H1 (cell line): Measurements from ENCODE around the gene CDRT4. TPM values are rescaled to one million over a fixed set of nuclear protein-coding genes. Genes with fewer than 3 reads are reported as not detected.

Source experiments
- EZH2 ChIP-seq: fragments of 200-600 bp; sonication (generic); IDR thresholded peaks from 2 replicates; pipeline ENCODE4 v1.7.1; 2012; ENCODE audit warnings: low read depth, mild to moderate bottlenecking, moderate library complexity, low read length, inconsistent platforms; ENCODE audit not compliant: severe bottlenecking
- GTF2F1 ChIP-seq: IDR thresholded peaks from 2 replicates; pipeline ENCODE4 v1.6.1; 2012; ENCODE audit warnings: low read depth, low read length, improper control_type of control experiment, borderline replicate concordance
- HDAC2 ChIP-seq, 2 experiments: fragments of 300-600 bp in 1 of 2; sonication (generic) in 1 of 2; IDR thresholded peaks; 2 replicates each; pipeline ENCODE4 v1.6.1; 2011 to 2012; ENCODE audit warnings: low read depth in 2 of 2, low read length in 2 of 2, mild to moderate bottlenecking in 2 of 2, moderate library complexity in 2 of 2, borderline replicate concordance in 1 of 2, inconsistent platforms in 1 of 2
- HDAC6 ChIP-seq: IDR thresholded peaks from one replicate; pipeline ENCODE4 v1.7.1; 2012; ENCODE audit warnings: low read depth, mild to moderate bottlenecking, inconsistent platforms, low read length, moderate library complexity
- JUN ChIP-seq: IDR thresholded peaks from 2 replicates; pipeline ENCODE4 v1.6.1; 2011; ENCODE audit warnings: low read depth, mild to moderate bottlenecking, improper control_type of control experiment, low read length
- PHF8 ChIP-seq: fragments of 200-600 bp; sonication (generic); conservative IDR thresholded peaks from 2 replicates; pipeline ENCODE4 v1.7.1; 2012; ENCODE audit warnings: low read depth, mild to moderate bottlenecking, inconsistent platforms, low read length, moderate library complexity
- SAP30 ChIP-seq: fragments of 300-600 bp; sonication (generic); IDR thresholded peaks from 2 replicates; pipeline ENCODE4 v1.7.1; 2012; ENCODE audit warnings: low read length, moderate library complexity, mild to moderate bottlenecking, inconsistent platforms; ENCODE audit not compliant: insufficient read depth, insufficient replicate concordance
- SIX5 ChIP-seq: IDR thresholded peaks from 2 replicates; pipeline ENCODE4 v1.6.1; 2011; ENCODE audit warnings: mild to moderate bottlenecking, low read depth, low read length
- SRF ChIP-seq: IDR thresholded peaks from 2 replicates; pipeline ENCODE4 v1.6.1; 2011; ENCODE audit warnings: mild to moderate bottlenecking, low read depth, low read length, moderate library complexity
- SUZ12 ChIP-seq: fragments of 200-600 bp; sonication (generic); IDR thresholded peaks from 2 replicates; pipeline ENCODE4 v1.6.1; 2012; ENCODE audit warnings: mild to moderate bottlenecking, inconsistent platforms, low read length, moderate library complexity, mixed read lengths
- polyA plus RNA-seq, 7 experiments: library from polyadenylated mRNA; depleted of rRNA in 3 of 7; stranded (reverse) in 5 of 7; unstranded in 2 of 7; fragments of >200 nt in 5 of 7; fragments of 200-250 nt in 2 of 7; gene quantifications; 1 replicate in 5 of 7; 2 replicates in 1 of 7; 4 replicates in 1 of 7; pipeline versions ENCODE4 v1.2.1 to v1.2.3, GENCODE V29; 2011 to 2013; ENCODE audit warnings: missing spikeins in 2 of 7, mixed read lengths in 2 of 7
- total RNA-seq: library from RNA; stranded (reverse); fragmentation: NEBNext Ultra II Directional; extraction: Animal tissue kit (Norgen Biotek cat#: 25700); gene quantifications from 2 replicates; pipeline ENCODE4 v1.2.1, GENCODE V29; 2021

CDRT4 gene
- total and polyA plus RNA-seq, 2 of the 8 experiments (the other 6 are each of a cell fraction or from before 2014, with no cell fraction given): 2.6 to 5.6 TPM

- TF ChIP-seq HDAC6 (no peak), GTF2F1 (no peak), HDAC2 (IDR thresholded peaks at IDR 0.05; ENCODE audit: borderline replicate concordance in 1 of 2, low read depth in 2 of 2, low read length in 2 of 2) (no peak), EZH2 (no peak), SRF (no peak), SAP30 (no peak), PHF8 (no peak), JUN (no peak), SIX5 (no peak), SUZ12 (no peak)
Observed at GRCh38 chr17:15496735-15497670, 29.6 kb upstream of the CDRT4 start (continued).
